Activated CD4-positive, alpha-beta T cell treated with anti-CD3 and anti-CD28 coated beads for 36 hours (primary cell): Measurements from ENCODE around the gene ZNF584. TPM values are rescaled to one million over a fixed set of nuclear protein-coding genes. Genes with fewer than 3 reads are reported as not detected.

Experiments
- ATAC-seq: fragments of 200-7000 bp; cut with Tn5 transposase; one replicate; pipeline ENCODE4 v1.10.0; 2021; ENCODE audit warnings: mild to moderate bottlenecking, moderate library complexity
- CTCF ChIA-PET: fragments of 350-600 bp; sonication (Branson Sonifier 250); formaldehyde crosslinking; loops from one replicate; lab custom pipeline; 2021; ENCODE audit warnings: antibody characterized with exemption; lab: Charles Lee
- POLR2A ChIA-PET: fragments of 350-600 bp; sonication (Branson Sonifier 250); formaldehyde crosslinking; loops from one replicate; lab custom pipeline; 2021; ENCODE audit warnings: antibody characterized with exemption, inconsistent platforms; lab: Charles Lee
- DNase-seq: peaks from one replicate; pipeline ENCODE4 v3.0.0-alpha.2; 2020
- H3K27ac Mint-ChIP-seq: one replicate; pipeline ENCODE4 v1.8.0; 2021; ENCODE audit warnings: mixed read lengths
- H3K27me3 Mint-ChIP-seq: one replicate; pipeline ENCODE4 v1.8.0; 2021; ENCODE audit warnings: mixed read lengths
- H3K36me3 Mint-ChIP-seq: one replicate; pipeline ENCODE4 v1.8.0; 2021; ENCODE audit warnings: low read depth, mixed read lengths
- H3K4me1 Mint-ChIP-seq: one replicate; pipeline ENCODE4 v1.8.0; 2021; ENCODE audit warnings: mixed read lengths
- H3K4me3 Mint-ChIP-seq: one replicate; pipeline ENCODE4 v1.8.0; 2021; ENCODE audit warnings: mild to moderate bottlenecking, moderate library complexity, mixed read lengths
- H3K9me3 Mint-ChIP-seq: one replicate; pipeline ENCODE4 v1.8.0; 2021; ENCODE audit warnings: low read depth, mixed read lengths
- intact Hi-C, 2 experiments: fragments of 100-400 bp; cut with DNase I in 1 of 2; cut with micrococcal nuclease in 1 of 2; formaldehyde crosslinking; loops; one replicate each; pipeline versions ENCODE4 v1.14.2 to v1.15.1; 2022 to 2024; cut with DNase I, micrococcal nuclease
- total RNA-seq, 2 experiments: library from RNA; stranded (reverse); gene quantifications; one replicate each; pipeline ENCODE4 v1.2.3, GENCODE V29; 2021

Gene ZNF584
- total RNA-seq = 10 to 100 TPM in 1 of 2 experiments, 1 to 10 TPM in 1; 9.9 to 11.2 TPM

- peak; percentile 97 for ATAC-seq
- H3K4me1 Mint-ChIP-seq = peaks cover 29% of the 10 kb centered on the region
- peak; percentile 97 for DNase-seq
- intact Hi-C loops = loop anchor here (1.0 to 10.0 kb wide), 19 partner anchors 21 to 776 kb away; partner anchors contain the start of genes RPS5 (in 2 of the 2), ZNF132 (in 2 of the 2), ZNF8 (in 2 of the 2) and ERVK3-1 (in 1 of the 2)
- no peaks in the 10 kb centered on the region for H3K9me3 Mint-ChIP-seq
- POLR2A ChIA-PET = interaction anchor here (0.7 to 1.0 kb wide), 4 partner anchors 26 to 111 kb away, joined by 4 to 5 read pairs (median 4); partner anchors contain the start of gene ZBTB45
- H3K27ac Mint-ChIP-seq = peak within 1 kb of the TSS; percentile 92
- H3K36me3 Mint-ChIP-seq = peaks cover 14% of the 10 kb centered on the region
- CTCF ChIA-PET = interaction anchor here (0.6 to 1.0 kb wide), 4 partner anchors 16 to 144 kb away, joined by 3 to 4 read pairs (median 3); partner anchors contain the start of gene ZNF497
- no peaks in the 10 kb centered on the region for H3K27me3 Mint-ChIP-seq
- H3K4me3 Mint-ChIP-seq = peak within 1 kb of the TSS; percentile 84
Measured at GRCh38 chr19:58408152-58409009, at the start of gene ZNF584. Gene ZNF584 (plus strand): TSS chr19:58408649. CDS start chr19:58409148, 499 bp downstream.

DNA sequence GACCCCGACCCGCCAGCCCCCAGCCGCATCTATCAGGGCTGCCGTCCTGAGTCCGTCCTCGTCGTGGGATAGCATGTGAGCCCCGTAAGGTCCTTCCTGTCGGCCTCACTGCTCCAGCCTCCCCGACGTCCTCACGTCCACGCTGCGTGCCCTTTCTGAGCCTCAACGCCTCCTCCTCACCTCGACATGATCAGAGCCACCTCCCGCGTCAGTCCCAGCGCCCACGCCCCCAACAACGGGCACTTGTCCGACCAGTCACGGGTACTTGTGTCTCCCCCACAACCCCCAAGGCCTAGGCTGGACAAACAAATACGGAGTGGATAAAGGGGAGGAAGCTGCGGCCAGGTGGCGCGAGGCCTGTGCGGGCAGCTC lies 46.6 kb upstream of the ZNF584 start:
- DNase-seq (peak; percentile 70), ATAC-seq (peak; percentile 17)
- no peaks in the 10 kb centered on the region for H3K27me3 Mint-ChIP-seq
- peaks cover 3% of the 10 kb centered on the region for H3K36me3 Mint-ChIP-seq
- CTCF ChIA-PET = interaction anchor here (1.2 to 2.1 kb wide), 2 partner anchors 14 to 47 kb away, joined by 4 to 15 read pairs; partner anchors contain the start of gene ZNF584
- POLR2A ChIA-PET = interaction anchor here (1.3 kb wide), 1 partner anchor 24 kb away, joined by 3 read pairs; no protein-coding TSS in a partner anchor
- H3K4me3 Mint-ChIP-seq = peak overlapping the region; percentile 86
- H3K27ac Mint-ChIP-seq = peak overlapping the region; percentile 93
- H3K9me3 Mint-ChIP-seq = no peaks in the 10 kb centered on the region
- H3K4me1 Mint-ChIP-seq = peaks cover 9% of the 10 kb centered on the region
- intact Hi-C loops = loop anchor here (1.0 to 2.0 kb wide), 16 partner anchors 15 to 157 kb away; partner anchors contain the start of genes ERVK3-1 (in 1 of the 2), ZBTB45 (in 1 of the 2), ZNF132 (in 1 of the 2) and ZNF324B (in 1 of the 2)

DNA sequence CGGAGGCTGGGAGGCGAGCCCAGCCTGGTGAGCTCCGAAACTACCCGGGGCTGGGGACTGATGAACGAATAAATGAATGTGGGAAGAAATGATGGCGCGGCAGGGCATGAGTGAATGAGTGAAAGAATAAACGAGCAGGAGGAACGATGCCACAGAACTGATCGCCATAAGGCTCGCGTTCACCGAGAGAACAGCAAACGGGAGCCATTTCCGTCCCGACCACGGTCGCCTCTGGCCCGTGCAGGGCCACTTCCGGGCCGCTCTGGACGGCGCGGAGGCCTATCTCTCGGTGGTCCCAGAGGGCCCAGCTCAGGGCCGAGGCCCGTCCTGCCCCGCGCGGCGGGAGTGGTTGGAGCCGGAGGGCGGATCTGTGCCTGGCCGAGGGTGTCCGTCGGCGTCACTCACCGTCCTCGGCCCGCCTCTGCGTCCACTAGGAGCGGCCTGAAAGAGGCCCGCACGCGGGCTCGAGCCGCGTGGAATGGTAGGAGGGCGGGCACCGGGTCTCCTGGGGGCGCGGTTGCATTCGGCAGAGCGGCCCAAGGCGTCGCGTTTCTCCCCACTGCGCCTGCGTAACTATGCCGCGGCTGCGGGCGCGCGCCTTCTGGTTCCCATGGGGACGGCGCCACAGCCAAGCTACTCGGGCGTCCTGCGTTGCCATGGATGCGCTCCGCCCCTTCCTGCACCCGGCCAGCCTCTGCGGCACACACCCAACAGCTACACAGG lies 46.0 kb upstream of the ZNF584 start, which contains the start of gene ZNF497:
TSS of gene ZNF497 (minus strand) at position 480 of the 723 bp plus-strand sequence. CDS start 5,116 bp downstream, outside the sequence.
- peak; percentile 99 for DNase-seq
- Mint-ChIP-seq H3K9me3 (no peaks in the 10 kb centered on the region), H3K4me3 (peak within 1 kb of the TSS; percentile 86), H3K27ac (peak within 1 kb of the TSS; percentile 93), H3K4me1 (peaks cover 7% of the 10 kb centered on the region), H3K27me3 (no peaks in the 10 kb centered on the region), H3K36me3 (peaks cover 3% of the 10 kb centered on the region)
- intact Hi-C loops = loop anchor here (1.0 to 2.0 kb wide), 16 partner anchors 15 to 157 kb away; partner anchors contain the start of genes ERVK3-1 (in 1 of the 2), ZBTB45 (in 1 of the 2), ZNF132 (in 1 of the 2) and ZNF324B (in 1 of the 2)
- ChIA-PET CTCF (interaction anchor here (0.6 to 2.1 kb wide), 6 partner anchors 15 to 181 kb away, joined by 3 to 15 read pairs (median 4); partner anchors contain the start of genes TRIM28 and ZNF584), POLR2A (interaction anchor here (0.6 to 1.3 kb wide), 6 partner anchors 8 to 181 kb away, joined by 3 to 6 read pairs (median 3); partner anchors contain the start of gene TRIM28)
- peak; percentile 94 for ATAC-seq

DNA sequence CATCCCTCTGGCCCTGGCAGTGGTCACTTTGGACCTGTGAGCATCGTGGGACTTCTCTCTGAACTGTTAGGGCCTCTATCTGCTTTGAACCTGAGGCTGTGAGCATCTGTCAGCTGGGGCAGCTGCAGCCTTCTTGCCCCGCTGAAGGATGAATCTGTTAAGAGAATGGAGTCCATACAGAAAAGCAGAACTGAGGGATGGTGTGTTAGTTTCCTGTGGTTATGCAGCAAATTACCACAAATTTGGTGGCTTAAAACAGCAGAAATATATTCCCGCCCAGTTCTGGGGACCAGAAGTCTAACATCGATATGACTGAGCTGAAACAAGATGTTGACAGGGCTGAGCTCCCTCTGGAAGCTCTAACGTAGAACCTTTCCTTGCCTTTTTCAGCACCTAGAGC lies 44.3 kb upstream of the ZNF584 start:
- CTCF ChIA-PET = interaction anchor here (0.6 to 1.1 kb wide), 2 partner anchors 10 to 145 kb away, joined by 3 read pairs; no protein-coding TSS in a partner anchor

DNA sequence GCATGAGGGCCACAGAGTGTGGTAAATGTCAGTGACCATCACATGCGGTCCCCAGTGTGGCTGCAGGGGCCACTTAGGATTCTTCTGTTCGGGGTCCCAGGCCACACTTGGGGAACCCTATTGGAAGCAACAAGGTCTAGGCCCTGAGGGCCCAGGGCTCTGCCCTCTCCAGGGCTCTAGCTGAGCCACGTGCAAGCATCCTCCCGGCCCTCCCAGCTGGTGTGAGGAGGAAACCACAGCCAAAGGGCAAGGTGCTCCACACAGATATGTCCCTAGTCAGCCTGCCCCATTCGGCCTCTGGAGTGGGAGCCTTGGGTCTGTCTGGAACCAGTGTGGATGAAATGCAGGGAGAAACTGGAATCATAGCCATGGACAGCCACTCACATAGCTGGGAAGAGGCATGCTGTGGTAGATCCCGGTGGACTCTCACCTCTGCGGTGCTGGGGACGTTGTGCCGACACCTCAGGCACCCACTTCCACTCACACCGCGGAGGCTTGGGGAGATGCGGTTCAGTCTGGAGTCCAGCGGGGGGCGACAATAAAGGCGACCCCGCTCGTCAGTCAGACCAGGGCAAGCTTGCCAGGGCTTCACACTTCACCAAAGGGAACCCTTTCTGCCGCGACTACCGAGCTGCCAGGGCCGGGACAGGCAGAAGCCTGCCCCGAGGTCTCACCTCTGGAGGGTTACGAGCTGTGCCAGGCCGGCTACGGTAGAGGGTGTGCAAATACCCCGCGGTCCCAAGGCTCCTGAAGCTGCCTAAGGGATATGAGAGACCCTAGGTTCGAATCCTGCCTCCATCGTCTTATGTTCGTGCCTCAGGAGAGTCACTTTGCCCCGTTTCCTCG lies 41.6 kb upstream of the ZNF584 start:
- ATAC-seq (no peak), DNase-seq (no peak)
- Mint-ChIP-seq H3K4me3 (no peak overlapping the region), H3K4me1 (peaks cover 5% of the 10 kb centered on the region), H3K36me3 (peaks cover 1% of the 10 kb centered on the region), H3K27ac (no peak overlapping the region), H3K27me3 (no peaks in the 10 kb centered on the region), H3K9me3 (no peaks in the 10 kb centered on the region)
- ChIA-PET POLR2A (no interaction called here), CTCF (no interaction called here)
- intact Hi-C loops = no loop called here

More for the DNA sequence above, 44.3 kb upstream of the ZNF584 start:
- H3K4me3 Mint-ChIP-seq = no peak overlapping the region
- intact Hi-C loops = no loop called here
- H3K4me1 Mint-ChIP-seq = peaks cover 7% of the 10 kb centered on the region
- POLR2A ChIA-PET = interaction anchor here (0.5 kb wide), 1 partner anchor 19 kb away, joined by 3 read pairs; no protein-coding TSS in a partner anchor
- no peaks in the 10 kb centered on the region for H3K9me3 Mint-ChIP-seq
- DNase-seq (no peak), ATAC-seq (no peak)
- no peaks in the 10 kb centered on the region for H3K27me3 Mint-ChIP-seq
- H3K36me3 Mint-ChIP-seq = peaks cover 3% of the 10 kb centered on the region
- H3K27ac Mint-ChIP-seq = no peak overlapping the region

GRCh38 chr19:58367698-58368454 lies 40.6 kb upstream of the ZNF584 start:
- H3K36me3 Mint-ChIP-seq = no peaks in the 10 kb centered on the region
- no peak for DNase-seq
- CTCF ChIA-PET = no interaction called here
- H3K4me3 Mint-ChIP-seq = no peak overlapping the region
- no peaks in the 10 kb centered on the region for H3K9me3 Mint-ChIP-seq
- POLR2A ChIA-PET = no interaction called here
- no peaks in the 10 kb centered on the region for H3K27me3 Mint-ChIP-seq
- no peak for ATAC-seq
- intact Hi-C loops = no loop called here
- peaks cover 2% of the 10 kb centered on the region for H3K4me1 Mint-ChIP-seq
- no peak overlapping the region for H3K27ac Mint-ChIP-seq

GRCh38 chr19:58368561-58369360 lies 39.7 kb upstream of the ZNF584 start:
- CTCF ChIA-PET = no interaction called here
- ATAC-seq (no peak), DNase-seq (no peak)
- no peaks in the 10 kb centered on the region for H3K4me1 Mint-ChIP-seq
- intact Hi-C loops = no loop called here
- POLR2A ChIA-PET = no interaction called here
- H3K27me3 Mint-ChIP-seq = no peaks in the 10 kb centered on the region
- no peak overlapping the region for H3K4me3 Mint-ChIP-seq
- no peaks in the 10 kb centered on the region for H3K9me3 Mint-ChIP-seq
- H3K36me3 Mint-ChIP-seq = no peaks in the 10 kb centered on the region
- H3K27ac Mint-ChIP-seq = no peak overlapping the region

DNA sequence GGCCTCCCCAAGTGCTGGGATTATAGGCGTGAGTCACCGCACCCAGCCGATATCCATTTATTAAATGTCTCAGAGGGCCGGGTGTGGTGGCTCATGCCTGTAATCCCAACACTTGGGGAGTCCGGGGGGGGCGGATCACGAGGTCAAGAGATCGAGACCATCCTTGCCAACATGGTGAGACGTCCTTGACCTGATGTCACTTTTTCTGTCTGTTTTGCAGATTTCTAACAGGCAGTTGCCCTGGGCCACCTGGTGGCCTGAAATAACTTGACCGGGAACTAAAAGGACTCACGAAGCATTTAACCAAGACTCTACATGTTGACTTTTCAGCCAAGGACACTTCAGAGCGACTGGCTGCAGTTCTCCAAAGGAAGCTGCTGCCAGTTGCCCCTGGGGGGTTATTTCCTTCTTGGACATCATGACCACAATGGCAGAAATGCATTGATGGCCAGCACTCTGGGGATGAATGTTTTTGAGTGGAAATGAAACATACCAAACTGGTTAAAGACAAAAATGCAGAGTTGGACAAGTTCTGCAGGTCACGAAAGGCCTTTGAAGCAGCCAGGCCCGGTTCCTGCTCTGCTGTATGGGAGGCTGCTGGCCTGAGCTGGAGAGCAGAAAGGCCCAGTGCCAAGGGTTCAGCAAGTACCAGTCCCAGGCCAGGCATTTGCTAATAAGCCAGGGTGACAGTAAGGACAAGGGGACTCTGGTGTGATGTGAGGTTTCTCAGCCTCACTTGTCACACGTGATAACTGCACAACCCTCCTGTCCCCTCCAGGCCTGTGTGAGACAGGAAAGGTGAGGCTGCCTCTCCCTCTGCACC lies 35.9 kb upstream of the ZNF584 start:
- H3K9me3 Mint-ChIP-seq = no peaks in the 10 kb centered on the region

More for the DNA sequence above, 35.9 kb upstream of the ZNF584 start:
- no peak for ATAC-seq
- no peak overlapping the region for H3K4me3 Mint-ChIP-seq
- ChIA-PET POLR2A (interaction anchor here (0.6 kb wide), 1 partner anchor 38 kb away, joined by 3 read pairs; no protein-coding TSS in a partner anchor), CTCF (no interaction called here)
- no peak for DNase-seq
- no peaks in the 10 kb centered on the region for H3K4me1 Mint-ChIP-seq
- H3K27me3 Mint-ChIP-seq = no peaks in the 10 kb centered on the region
- H3K27ac Mint-ChIP-seq = no peak overlapping the region
- intact Hi-C loops = no loop called here
- no peaks in the 10 kb centered on the region for H3K36me3 Mint-ChIP-seq
